ENCODE data around the gene C1QTNF2. TPM values are rescaled to one million over a fixed set of nuclear protein-coding genes. Genes with fewer than 3 reads are reported as not detected.
A peak's percentile ranks its signal among the peaks of the same experiment; 100 is the strongest.

C1QTNF2 gene
- total RNA-seq, 2 donors from 2014 or later = not detected

DNA sequence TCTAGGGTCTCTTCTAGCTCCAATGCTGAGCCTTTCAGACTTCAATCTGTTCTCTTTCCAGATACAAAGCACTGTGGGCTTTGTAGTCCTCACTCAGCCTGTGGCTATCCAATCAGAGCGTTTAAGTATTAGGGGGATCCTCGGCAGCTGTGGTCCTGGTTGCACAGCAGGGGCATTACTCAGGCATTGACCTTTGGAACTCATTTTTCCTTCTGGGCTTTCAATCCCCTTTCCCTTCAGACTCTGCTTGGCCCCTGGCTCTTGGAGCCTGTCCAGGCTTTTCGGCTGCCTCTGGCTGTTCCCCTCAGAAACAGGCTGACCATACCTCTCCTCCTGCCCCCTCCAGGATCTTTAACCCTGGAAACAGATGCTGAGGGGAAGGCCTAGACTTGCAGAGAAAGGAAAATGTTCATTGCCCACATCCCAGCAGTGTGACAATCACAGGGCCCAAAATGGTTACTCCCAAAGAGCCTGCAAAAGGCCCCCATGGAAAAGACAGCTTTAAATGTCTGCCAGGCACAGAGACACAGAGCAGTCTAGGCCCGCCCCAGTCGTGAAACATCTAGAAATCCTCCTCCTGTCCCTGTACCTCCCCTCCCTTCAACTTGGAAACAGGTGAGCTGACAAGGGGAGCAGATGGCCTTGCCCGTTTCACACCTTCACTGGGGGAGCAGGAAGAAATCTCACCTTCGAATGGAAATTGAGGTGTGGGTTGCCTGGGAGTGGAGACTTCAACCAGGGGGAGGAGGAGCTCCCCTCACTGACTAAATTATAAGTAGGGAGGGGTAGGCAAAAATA lies 13.7 kb downstream of the C1QTNF2 start:
- no peaks in the 10 kb centered on the region for H3K4me1 ChIP-seq (ENCODE audit: control insufficient read depth, insufficient read depth, low read length)
- Mint-ChIP-seq H3K4me3 (no peak overlapping the region), H3K9me3 (no peaks in the 10 kb centered on the region), H3K4me1 (peaks cover 16% of the 10 kb centered on the region), H3K36me3 (ENCODE audit: low read depth) (no peaks in the 10 kb centered on the region), H3K27ac (no peak overlapping the region), H3K27me3 (ENCODE audit: insufficient read depth) (no peaks in the 10 kb centered on the region)
- DNase-seq = no peak
- H3K9ac ChIP-seq (ENCODE audit: extremely low read depth, low read length, poor library complexity, severe bottlenecking) = no peak overlapping the region
- no peaks in the 10 kb centered on the region for H3K27me3 ChIP-seq (ENCODE audit: control insufficient read depth, insufficient read depth, low read length, poor library complexity, severe bottlenecking)
- TF ChIP-seq, protein P1, sequence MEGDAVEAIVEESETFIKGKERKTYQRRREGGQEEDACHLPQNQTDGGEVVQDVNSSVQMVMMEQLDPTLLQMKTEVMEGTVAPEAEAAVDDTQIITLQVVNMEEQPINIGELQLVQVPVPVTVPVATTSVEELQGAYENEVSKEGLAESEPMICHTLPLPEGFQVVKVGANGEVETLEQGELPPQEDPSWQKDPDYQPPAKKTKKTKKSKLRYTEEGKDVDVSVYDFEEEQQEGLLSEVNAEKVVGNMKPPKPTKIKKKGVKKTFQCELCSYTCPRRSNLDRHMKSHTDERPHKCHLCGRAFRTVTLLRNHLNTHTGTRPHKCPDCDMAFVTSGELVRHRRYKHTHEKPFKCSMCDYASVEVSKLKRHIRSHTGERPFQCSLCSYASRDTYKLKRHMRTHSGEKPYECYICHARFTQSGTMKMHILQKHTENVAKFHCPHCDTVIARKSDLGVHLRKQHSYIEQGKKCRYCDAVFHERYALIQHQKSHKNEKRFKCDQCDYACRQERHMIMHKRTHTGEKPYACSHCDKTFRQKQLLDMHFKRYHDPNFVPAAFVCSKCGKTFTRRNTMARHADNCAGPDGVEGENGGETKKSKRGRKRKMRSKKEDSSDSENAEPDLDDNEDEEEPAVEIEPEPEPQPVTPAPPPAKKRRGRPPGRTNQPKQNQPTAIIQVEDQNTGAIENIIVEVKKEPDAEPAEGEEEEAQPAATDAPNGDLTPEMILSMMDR (conservative IDR thresholded peaks at IDR 0.05) = no peak
- WGBS, 2 experiments (ENCODE audit: insufficient coverage in 1 of 2, insufficient read length in 1 of 2) = 78 to 84% methylated on average over 2 to 7 of the region's 7 CpGs
- H3K9me3 ChIP-seq (ENCODE audit: control insufficient read depth, low read length) = no peaks in the 10 kb centered on the region
- no peak overlapping the region for H3K4me3 ChIP-seq (ENCODE audit: low read length)
- H3K36me3 ChIP-seq (ENCODE audit: control insufficient read depth, insufficient read depth, low read length) = no peaks in the 10 kb centered on the region
- peak overlapping the region; percentile 38 for H3K27ac ChIP-seq (ENCODE audit: low read depth, low read length)

DNA sequence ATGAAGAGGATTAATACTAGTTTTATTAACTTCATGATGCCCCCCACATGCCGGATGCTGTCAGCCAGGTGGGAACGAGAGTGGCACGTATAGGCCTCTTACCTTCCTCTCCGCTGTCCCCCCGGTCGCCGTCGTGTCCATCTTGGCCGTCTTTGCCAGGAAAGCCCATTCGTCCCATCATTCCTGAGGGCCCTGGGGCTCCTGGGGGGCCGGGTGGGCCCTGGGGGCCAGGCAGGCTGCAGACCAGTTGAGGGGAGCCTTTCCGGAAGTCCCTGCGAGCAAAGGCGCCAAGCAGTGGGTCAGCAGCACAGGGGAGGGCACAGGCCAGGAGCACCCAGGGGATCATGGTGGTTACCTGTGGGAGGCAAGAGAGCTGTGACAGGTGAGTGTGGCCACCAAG lies 15.8 kb downstream of the C1QTNF2 start:
- WGBS, 2 experiments (ENCODE audit: insufficient coverage in 1 of 2, insufficient read length in 1 of 2) = 89 to 96% methylated on average over 8 to 14 of the region's 14 CpGs
- no peak overlapping the region for H3K9ac ChIP-seq (ENCODE audit: extremely low read depth, low read length, poor library complexity, severe bottlenecking)
- no peak overlapping the region for H3K27ac Mint-ChIP-seq
- peaks cover 11% of the 10 kb centered on the region for H3K4me1 Mint-ChIP-seq
- no peaks in the 10 kb centered on the region for H3K9me3 Mint-ChIP-seq
- H3K4me3 Mint-ChIP-seq = no peak overlapping the region
- no peaks in the 10 kb centered on the region for H3K4me1 ChIP-seq (ENCODE audit: control insufficient read depth, insufficient read depth, low read length)
- no peaks in the 10 kb centered on the region for H3K36me3 ChIP-seq (ENCODE audit: control insufficient read depth, insufficient read depth, low read length)
- no peak for DNase-seq
- no peaks in the 10 kb centered on the region for H3K9me3 ChIP-seq (ENCODE audit: control insufficient read depth, low read length)
- H3K4me3 ChIP-seq (ENCODE audit: low read length) = no peak overlapping the region
- TF ChIP-seq, protein P1 (conservative IDR thresholded peaks at IDR 0.05) = no peak
- H3K27ac ChIP-seq (ENCODE audit: low read depth, low read length) = no peak overlapping the region
- no peaks in the 10 kb centered on the region for H3K36me3 Mint-ChIP-seq (ENCODE audit: low read depth)
- H3K27me3 ChIP-seq (ENCODE audit: control insufficient read depth, insufficient read depth, low read length, poor library complexity, severe bottlenecking) = no peaks in the 10 kb centered on the region
- H3K27me3 Mint-ChIP-seq (ENCODE audit: insufficient read depth) = no peaks in the 10 kb centered on the region

DNA sequence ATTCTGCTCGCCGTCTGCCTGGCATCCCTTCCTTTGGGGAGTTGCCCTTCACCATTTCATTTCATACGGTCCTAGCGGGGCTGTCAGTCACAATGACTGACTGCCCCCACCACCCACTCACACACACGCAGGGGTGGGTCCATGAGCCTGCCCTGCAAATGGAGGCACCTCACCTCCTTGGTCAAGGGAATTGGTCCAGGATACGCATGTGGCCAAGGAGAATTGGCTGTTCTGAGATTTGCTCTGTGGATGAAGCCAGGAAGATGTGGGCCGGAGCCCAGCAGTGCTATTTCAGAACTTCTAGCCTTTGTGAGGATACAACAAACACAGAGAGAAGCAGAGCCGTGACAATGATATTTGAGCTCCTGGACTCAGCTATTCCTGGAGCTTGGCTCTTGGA lies 17.0 kb downstream of the C1QTNF2 start:
- Mint-ChIP-seq H3K36me3 (ENCODE audit: low read depth) (no peaks in the 10 kb centered on the region), H3K4me3 (no peak overlapping the region), H3K4me1 (peaks cover 7% of the 10 kb centered on the region), H3K27me3 (ENCODE audit: insufficient read depth) (no peaks in the 10 kb centered on the region), H3K27ac (no peak overlapping the region), H3K9me3 (no peaks in the 10 kb centered on the region)
- Histone ChIP-seq H3K4me1 (ENCODE audit: control insufficient read depth, insufficient read depth, low read length) (no peaks in the 10 kb centered on the region), H3K27ac (ENCODE audit: low read depth, low read length) (no peak overlapping the region), H3K27me3 (ENCODE audit: control insufficient read depth, insufficient read depth, low read length, poor library complexity, severe bottlenecking) (no peaks in the 10 kb centered on the region), H3K9me3 (ENCODE audit: control insufficient read depth, low read length) (no peaks in the 10 kb centered on the region), H3K9ac (ENCODE audit: extremely low read depth, low read length, poor library complexity, severe bottlenecking) (no peak overlapping the region), H3K36me3 (ENCODE audit: control insufficient read depth, insufficient read depth, low read length) (no peaks in the 10 kb centered on the region), H3K4me3 (ENCODE audit: low read length) (no peak overlapping the region)
- TF ChIP-seq, protein P1 (conservative IDR thresholded peaks at IDR 0.05) = no peak
- WGBS, 2 experiments (ENCODE audit: insufficient coverage in 1 of 2, insufficient read length in 1 of 2) = 91% methylated on average over 8 of the region's 8 CpGs; no CpG with 5 or more reads in 1 of the 2 experiments
- peak; percentile 68 for DNase-seq

Data from endodermal cell (in vitro differentiated cells).